CD4-positive, alpha-beta memory T cell (primary cell): ENCODE measurements around the gene DNAJC3. TPM values are rescaled to one million over a fixed set of nuclear protein-coding genes. Genes with fewer than 3 reads are reported as not detected.

Source experiments
- CTCF ChIA-PET: fragments of 350-600 bp; sonication (Branson Sonifier 250); formaldehyde crosslinking; loops from one replicate; lab custom pipeline; 2021; ENCODE audit warnings: inconsistent platforms; ENCODE audit not compliant: partially characterized antibody; lab: Charles Lee
- POLR2A ChIA-PET: fragments of 350-600 bp; sonication (Branson Sonifier 250); formaldehyde crosslinking; loops from one replicate; lab custom pipeline; 2021; ENCODE audit not compliant: partially characterized antibody; lab: Charles Lee
- DNase-seq, 5 donors: peaks; one replicate each; pipeline versions ENCODE4 v3.0.0 to v3.0.0-alpha.2; 2020 to 2022; ENCODE audit warnings: mixed read lengths in 1 of 5
- H3K27ac ChIP-seq: one replicate; pipeline ENCODE4 v1.7.0; 2013; ENCODE audit warnings: low read depth, low read length
- H3K27me3 ChIP-seq: 2 replicates; pipeline ENCODE4 v1.7.0; 2013; ENCODE audit warnings: mild to moderate bottlenecking, low read length, moderate library complexity; ENCODE audit not compliant: insufficient read depth
- H3K36me3 ChIP-seq: 2 replicates; pipeline ENCODE4 v1.7.0; 2013; ENCODE audit warnings: mild to moderate bottlenecking, low read length, moderate library complexity; ENCODE audit not compliant: insufficient read depth
- H3K4me1 ChIP-seq: 2 replicates; pipeline ENCODE4 v1.7.0; 2013; ENCODE audit warnings: mild to moderate bottlenecking, low read length, moderate library complexity; ENCODE audit not compliant: insufficient read depth
- H3K4me3 ChIP-seq, 2 donors: one replicate each; pipeline ENCODE4 v1.7.0; 2013; ENCODE audit warnings: low read length in 2 of 2, mild to moderate bottlenecking in 1 of 2
- H3K9me3 ChIP-seq, 2 donors: one replicate each; pipeline ENCODE4 v1.7.0; 2013; ENCODE audit warnings: low read length in 2 of 2, control low read depth in 1 of 2; ENCODE audit not compliant: control insufficient read depth in 1 of 2
- H3K27ac Mint-ChIP-seq, 7 donors: one replicate each; pipeline ENCODE4 v1.8.0; 2020 to 2021; ENCODE audit warnings: mixed read lengths in 7 of 7, mild to moderate bottlenecking in 6 of 7, inconsistent platforms in 3 of 7, moderate library complexity in 3 of 7
- H3K27me3 Mint-ChIP-seq, 2 donors: one replicate each; pipeline ENCODE4 v1.8.0; 2020 to 2021; ENCODE audit warnings: mixed read lengths in 2 of 2
- H3K36me3 Mint-ChIP-seq, 2 donors: one replicate each; pipeline ENCODE4 v1.8.0; 2020 to 2021; ENCODE audit warnings: mixed read lengths in 2 of 2, inconsistent platforms in 1 of 2, mild to moderate bottlenecking in 1 of 2
- H3K4me1 Mint-ChIP-seq, 4 donors: one replicate each; pipeline ENCODE4 v1.8.0; 2020 to 2021; ENCODE audit warnings: mixed read lengths in 4 of 4, mild to moderate bottlenecking in 1 of 4
- H3K4me3 Mint-ChIP-seq, 8 donors: one replicate each; pipeline ENCODE4 v1.8.0; 2020 to 2021; ENCODE audit warnings: mixed read lengths in 8 of 8, mild to moderate bottlenecking in 7 of 8, moderate library complexity in 6 of 8, inconsistent platforms in 3 of 8
- H3K9me3 Mint-ChIP-seq, 8 donors: one replicate each; pipeline ENCODE4 v1.8.0; 2020 to 2021; ENCODE audit warnings: mixed read lengths in 8 of 8, mild to moderate bottlenecking in 5 of 8, inconsistent platforms in 3 of 8, moderate library complexity in 1 of 8
- intact Hi-C: fragments of 100-400 bp; cut with micrococcal nuclease; formaldehyde crosslinking; loops from one replicate; pipeline ENCODE4 v1.15.1; 2023
- polyA plus RNA-seq, 2 donors: library from polyadenylated mRNA; unstranded; fragments of 300-500 nt; fragmentation: Illumina TruSeq; gene quantifications; one replicate each; pipeline ENCODE4 v1.2.3, GENCODE V29; 2021
- total RNA-seq, 2 experiments: library from RNA; stranded (reverse); gene quantifications; one replicate each; pipeline ENCODE4 v1.2.3, GENCODE V29; 2021

DNAJC3 gene
- total and polyA plus RNA-seq, 4 experiments from 2014 or later, result 14.6 to 31.1 (median 23.3) TPM

DNA sequence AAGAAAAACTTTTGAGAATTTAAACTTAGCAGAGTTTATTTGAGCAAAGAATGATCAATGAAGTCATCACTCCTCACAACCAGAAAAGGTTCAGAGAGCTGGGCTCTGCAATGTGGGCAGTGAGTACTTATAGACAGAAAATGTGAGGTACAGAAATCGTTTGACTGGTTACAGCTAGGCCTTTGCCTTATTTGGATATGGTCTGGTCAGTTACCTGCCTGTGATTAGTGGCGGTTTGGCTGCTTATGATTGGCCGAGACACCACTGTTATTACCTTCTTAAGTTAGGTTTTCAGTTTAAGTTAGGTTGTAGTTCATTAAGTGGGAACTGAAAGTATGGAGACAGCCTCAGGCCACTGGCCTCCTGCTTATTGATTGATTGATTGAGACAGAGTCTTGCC lies 66.3 kb downstream of the DNAJC3 start:
- H3K4me1 Mint-ChIP-seq, result peaks cover 15 to 32% (median 26%) of the 10 kb centered on the region in 4 donors
- H3K9me3 ChIP-seq, result no peaks in the 10 kb centered on the region
- ChIA-PET POLR2A (no interaction called here), CTCF (no interaction called here)
- H3K27me3 Mint-ChIP-seq, result no peaks in the 10 kb centered on the region
- H3K27me3 ChIP-seq, result no peaks in the 10 kb centered on the region
- no peak overlapping the region for H3K27ac ChIP-seq
- no peaks in the 10 kb centered on the region for H3K36me3 ChIP-seq
- intact Hi-C loops, result no loop called here
- H3K36me3 Mint-ChIP-seq, result peaks cover 6 to 21% of the 10 kb centered on the region in 2 donors
- H3K4me3 ChIP-seq, result no peak overlapping the region
- no peak overlapping the region for H3K27ac Mint-ChIP-seq
- DNase-seq, result no peak
- peaks cover 12% of the 10 kb centered on the region for H3K4me1 ChIP-seq
- H3K4me3 Mint-ChIP-seq, result no peak overlapping the region
- peaks cover 0 to 5% (median under 1%) of the 10 kb centered on the region in 8 donors for H3K9me3 Mint-ChIP-seq

DNA sequence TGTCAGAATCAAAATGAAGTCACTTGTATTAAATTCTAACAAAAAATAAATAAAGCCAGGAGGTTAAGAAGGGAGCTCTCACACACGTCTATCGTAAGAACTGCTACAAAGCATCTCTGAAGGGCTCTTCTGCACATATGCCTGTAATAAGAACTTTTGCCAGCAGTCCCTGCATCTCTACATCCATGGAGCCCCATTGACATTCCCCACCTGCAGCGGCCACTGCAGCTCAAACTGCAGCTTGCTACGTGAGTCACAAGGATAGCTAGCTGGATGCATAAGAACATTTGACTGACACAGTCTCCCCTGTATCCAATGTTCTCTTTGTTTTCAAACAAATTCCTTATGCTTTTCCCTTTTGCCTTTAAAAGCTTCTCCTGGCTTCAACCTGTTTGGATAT lies 68.3 kb downstream of the DNAJC3 start:
- peaks cover 12% of the 10 kb centered on the region for H3K4me1 ChIP-seq
- POLR2A ChIA-PET, result no interaction called here
- H3K36me3 ChIP-seq, result no peaks in the 10 kb centered on the region
- no peak overlapping the region for H3K4me3 ChIP-seq
- no peaks in the 10 kb centered on the region for H3K9me3 ChIP-seq
- Mint-ChIP-seq H3K9me3 (peaks cover 0 to 5% (median 0%) of the 10 kb centered on the region in 8 donors), H3K27me3 (no peaks in the 10 kb centered on the region), H3K36me3 (peaks cover 6 to 26% of the 10 kb centered on the region in 2 donors), H3K27ac (no peak overlapping the region), H3K4me3 (no peak overlapping the region), H3K4me1 (peaks cover 17 to 33% (median 30%) of the 10 kb centered on the region in 4 donors)
- H3K27ac ChIP-seq, result no peak overlapping the region
- CTCF ChIA-PET, result no interaction called here
- intact Hi-C loops, result no loop called here
- H3K27me3 ChIP-seq, result no peaks in the 10 kb centered on the region
- DNase-seq, result no peak

DNA sequence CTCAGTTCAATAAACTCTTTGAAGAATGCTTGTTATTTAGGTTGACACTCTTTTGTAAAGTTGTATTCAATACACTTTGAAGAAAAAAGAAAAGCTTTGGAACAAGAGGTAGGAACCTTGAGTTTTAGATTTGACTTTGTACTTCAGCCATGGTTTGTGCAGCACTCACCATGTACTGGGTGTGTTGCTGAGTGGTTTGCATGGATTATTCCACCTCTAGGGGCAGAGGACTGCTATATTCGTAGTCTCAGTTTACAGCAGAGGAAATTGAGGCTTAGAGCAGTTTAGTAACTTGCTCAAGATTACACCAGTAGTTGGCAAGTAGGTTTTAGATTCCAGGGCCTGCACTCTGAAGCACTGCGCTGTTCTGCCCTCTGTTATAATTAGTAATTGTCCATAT lies 68.8 kb downstream of the DNAJC3 start:
- Mint-ChIP-seq H3K36me3 (peaks cover 4 to 23% of the 10 kb centered on the region in 2 donors), H3K27ac (no peak overlapping the region), H3K27me3 (no peaks in the 10 kb centered on the region), H3K4me1 (peaks cover 17 to 31% (median 29%) of the 10 kb centered on the region in 4 donors), H3K4me3 (no peak overlapping the region), H3K9me3 (peaks cover 0 to 3% (median 0%) of the 10 kb centered on the region in 8 donors)
- ChIA-PET POLR2A (no interaction called here), CTCF (no interaction called here)
- no peaks in the 10 kb centered on the region for H3K27me3 ChIP-seq
- H3K9me3 ChIP-seq, result no peaks in the 10 kb centered on the region
- no peak for DNase-seq
- no peak overlapping the region for H3K4me3 ChIP-seq
- intact Hi-C loops, result no loop called here
- H3K4me1 ChIP-seq, result peaks cover 12% of the 10 kb centered on the region
- no peaks in the 10 kb centered on the region for H3K36me3 ChIP-seq
- no peak overlapping the region for H3K27ac ChIP-seq

DNA sequence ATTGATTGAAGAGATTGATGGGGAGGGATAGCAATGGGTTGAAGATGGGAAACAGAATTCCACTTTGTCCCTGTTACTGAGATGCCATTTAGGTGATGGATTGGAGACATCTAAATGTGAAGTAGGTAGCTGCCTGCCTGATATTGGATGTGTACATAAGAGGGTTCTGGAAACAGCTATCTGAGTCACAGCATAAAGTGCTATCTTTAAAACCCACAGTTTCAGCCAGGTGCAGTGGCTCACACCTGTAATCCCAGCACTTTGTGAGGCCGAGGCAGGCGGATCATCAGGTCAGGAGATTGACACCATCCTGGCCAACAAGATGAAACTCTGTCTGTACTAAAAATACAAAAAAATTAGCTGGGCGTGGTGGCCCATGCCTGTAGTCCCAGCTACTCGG lies 72.6 kb downstream of the DNAJC3 start:
- intact Hi-C loops, result no loop called here
- CTCF ChIA-PET, result interaction anchor here (1.2 to 1.6 kb wide), 2 partner anchors 11 to 84 kb away, joined by 4 to 5 read pairs; no protein-coding TSS in a partner anchor
- H3K4me1 Mint-ChIP-seq, result peaks cover 5 to 24% (median 12%) of the 10 kb centered on the region in 4 donors

DNA sequence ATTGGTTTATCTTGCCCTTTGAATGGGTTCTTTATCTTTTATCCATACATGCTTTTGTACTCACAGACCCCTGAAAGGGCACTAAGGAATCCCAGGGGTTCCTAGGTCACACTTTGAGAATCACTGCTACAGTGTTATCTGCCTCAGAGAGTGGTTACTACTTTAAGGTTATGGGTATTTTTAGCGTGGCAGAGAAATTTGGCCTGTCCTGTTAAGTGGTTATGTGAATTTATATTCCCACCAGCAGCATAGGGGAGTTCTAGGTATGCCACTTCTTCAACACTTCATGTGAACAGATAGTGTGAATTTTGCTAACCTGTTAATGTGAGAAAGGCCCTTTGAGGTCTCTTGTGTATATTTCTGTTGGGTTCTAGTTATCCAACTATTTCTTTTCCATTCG lies 75.7 kb downstream of the DNAJC3 start:
- intact Hi-C loops, result loop anchor here (5.0 kb wide), 1 partner anchor 75 kb away; the partner anchor contains the start of gene DNAJC3
- H3K27me3 ChIP-seq, result no peaks in the 10 kb centered on the region
- Mint-ChIP-seq H3K27ac (no peak overlapping the region), H3K27me3 (no peaks in the 10 kb centered on the region), H3K9me3 (no peaks in the 10 kb centered on the region), H3K4me1 (peaks cover 5 to 18% (median 9%) of the 10 kb centered on the region in 4 donors), H3K36me3 (peaks cover 8 to 20% of the 10 kb centered on the region in 2 donors), H3K4me3 (no peak overlapping the region)
- no peaks in the 10 kb centered on the region for H3K4me1 ChIP-seq
- no peak overlapping the region for H3K4me3 ChIP-seq
- CTCF ChIA-PET, result no interaction called here
- H3K27ac ChIP-seq, result no peak overlapping the region
- POLR2A ChIA-PET, result no interaction called here
- no peaks in the 10 kb centered on the region for H3K9me3 ChIP-seq
- no peak for DNase-seq
- H3K36me3 ChIP-seq, result no peaks in the 10 kb centered on the region

More for the DNA sequence above, 72.6 kb downstream of the DNAJC3 start:
- Histone ChIP-seq H3K4me3 (no peak overlapping the region), H3K27me3 (no peaks in the 10 kb centered on the region), H3K36me3 (no peaks in the 10 kb centered on the region), H3K9me3 (no peaks in the 10 kb centered on the region), H3K4me1 (no peaks in the 10 kb centered on the region), H3K27ac (no peak overlapping the region)
- DNase-seq, result no peak
- Mint-ChIP-seq H3K9me3 (no peaks in the 10 kb centered on the region), H3K36me3 (peaks cover 3 to 23% of the 10 kb centered on the region in 2 donors), H3K27me3 (no peaks in the 10 kb centered on the region), H3K4me3 (no peak overlapping the region), H3K27ac (no peak overlapping the region)
- POLR2A ChIA-PET, result no interaction called here

DNA sequence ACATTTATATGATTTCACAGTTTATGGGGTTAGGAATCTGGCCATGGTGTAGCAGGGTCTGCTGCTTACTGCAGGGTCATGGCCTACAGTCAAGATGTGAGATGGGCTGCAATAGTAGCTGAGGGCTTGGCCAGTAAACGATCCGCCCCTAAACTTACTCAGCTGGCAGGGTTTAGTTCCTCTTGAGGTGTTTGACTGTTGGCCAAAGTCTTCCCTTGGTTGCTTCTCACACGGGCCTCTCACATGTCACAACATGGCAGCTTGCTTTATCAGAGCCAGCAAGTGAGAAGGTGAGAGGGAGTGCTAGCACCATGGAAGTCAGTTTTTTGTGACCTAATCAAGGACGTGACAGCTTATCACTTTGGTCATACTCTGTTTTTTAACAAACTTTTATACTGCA lies 77.1 kb downstream of the DNAJC3 start:
- peaks cover 4 to 18% (median 8%) of the 10 kb centered on the region in 4 donors for H3K4me1 Mint-ChIP-seq
- H3K27ac ChIP-seq, result no peak overlapping the region
- no peaks in the 10 kb centered on the region for H3K27me3 Mint-ChIP-seq
- H3K4me3 ChIP-seq, result no peak overlapping the region
- intact Hi-C loops, result loop anchor here (5.0 kb wide), 1 partner anchor 77 kb away; the partner anchor contains the start of gene DNAJC3
- no peak overlapping the region for H3K27ac Mint-ChIP-seq
- H3K4me1 ChIP-seq, result no peaks in the 10 kb centered on the region
- ChIA-PET CTCF (no interaction called here), POLR2A (no interaction called here)
- no peaks in the 10 kb centered on the region for H3K9me3 ChIP-seq
- H3K27me3 ChIP-seq, result no peaks in the 10 kb centered on the region
- H3K36me3 ChIP-seq, result no peaks in the 10 kb centered on the region
- peaks cover 0 to 1% (median 0%) of the 10 kb centered on the region in 8 donors for H3K9me3 Mint-ChIP-seq
- H3K4me3 Mint-ChIP-seq, result no peak overlapping the region
- no peak for DNase-seq
- peaks cover 18 to 22% of the 10 kb centered on the region in 2 donors for H3K36me3 Mint-ChIP-seq

DNA sequence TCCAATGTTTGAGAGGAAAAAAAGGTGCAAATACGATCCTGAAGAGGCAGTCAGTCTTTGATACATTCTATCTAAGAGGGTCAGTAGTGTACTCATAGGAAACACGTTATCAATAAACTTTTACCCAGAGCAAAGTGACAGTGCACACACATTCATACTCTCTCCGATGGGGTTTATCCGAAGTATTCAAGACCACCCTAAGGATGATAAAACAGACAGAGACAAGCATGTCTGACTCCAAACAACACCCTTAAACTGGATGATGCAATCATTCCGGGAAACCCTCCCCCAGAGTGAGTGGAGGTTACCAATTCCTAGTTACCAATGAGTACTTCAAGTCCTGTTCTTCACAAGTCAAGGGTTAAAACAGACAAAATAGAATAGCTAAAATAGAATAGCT lies 79.1 kb downstream of the DNAJC3 start:
- H3K27ac Mint-ChIP-seq, result no peak overlapping the region
- H3K27me3 Mint-ChIP-seq, result no peaks in the 10 kb centered on the region
- Histone ChIP-seq H3K9me3 (no peaks in the 10 kb centered on the region), H3K4me1 (no peaks in the 10 kb centered on the region), H3K4me3 (no peak overlapping the region), H3K27ac (no peak overlapping the region), H3K36me3 (no peaks in the 10 kb centered on the region), H3K27me3 (no peaks in the 10 kb centered on the region)
- peaks cover 3 to 14% (median 5%) of the 10 kb centered on the region in 4 donors for H3K4me1 Mint-ChIP-seq
- no peak for DNase-seq
- peaks cover 0 to 1% (median 0%) of the 10 kb centered on the region in 8 donors for H3K9me3 Mint-ChIP-seq
- H3K36me3 Mint-ChIP-seq, result peaks cover 21 to 30% of the 10 kb centered on the region in 2 donors
- ChIA-PET CTCF (no interaction called here), POLR2A (no interaction called here)
- intact Hi-C loops, result no loop called here
- no peak overlapping the region for H3K4me3 Mint-ChIP-seq
